Activated T-helper 9 cell treated with anti-CD3 and anti-CD28 coated beads, Interleukin-2, amount 50 U/mL, for 16 hours (primary cell): ENCODE results near the gene SMG6.

Source experiments
- DNase-seq: peaks from one replicate; pipeline ENCODE4 v3.0.0-alpha.2; 2020; ENCODE audit warnings: low read depth

Gene SMG6

DNA sequence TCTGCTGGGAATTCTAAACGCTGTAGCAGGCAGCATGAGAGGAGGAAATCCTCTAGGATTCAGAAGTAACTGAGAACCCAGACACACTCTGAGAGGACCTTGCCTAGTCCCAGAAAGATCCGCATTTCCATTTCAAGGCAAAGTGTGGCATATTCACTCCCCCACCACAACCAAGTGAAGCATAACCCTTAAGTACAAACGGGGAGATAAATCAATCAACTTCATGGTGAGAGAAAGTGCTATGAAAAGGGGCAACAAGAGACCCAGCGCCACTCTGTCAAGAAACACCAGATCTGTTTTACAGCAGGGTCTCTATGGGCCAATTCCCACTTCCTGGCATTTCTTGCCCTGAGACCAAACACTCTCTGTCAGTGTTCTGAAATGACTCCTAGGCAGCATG lies 68.3 kb downstream of the SMG6 start:
- no peak for DNase-seq

DNA sequence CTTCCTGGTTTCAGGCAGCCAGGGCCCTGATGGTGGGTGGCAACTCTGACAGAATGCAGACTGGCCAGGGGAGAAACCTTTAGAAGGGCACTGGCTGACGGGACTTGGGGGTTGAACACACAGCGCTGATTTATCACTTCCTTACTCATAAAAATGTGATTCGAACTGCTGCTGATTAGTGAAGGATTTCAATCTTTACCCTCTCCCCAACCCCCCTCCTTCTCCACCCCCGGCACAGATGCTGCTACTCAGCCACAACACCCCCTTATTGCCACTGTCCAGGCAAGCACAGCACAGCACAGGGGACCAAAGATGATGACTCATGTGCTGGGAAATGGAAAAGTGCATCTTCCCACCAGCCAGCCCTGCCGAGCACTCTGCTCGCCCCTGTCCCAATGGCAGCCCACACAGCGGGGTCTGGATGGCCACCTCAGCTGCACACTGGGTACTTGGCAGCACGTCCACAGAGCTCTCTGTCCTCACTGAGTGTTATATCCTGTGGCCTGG lies 70.1 kb downstream of the SMG6 start:
- DNase-seq: no peak

DNA sequence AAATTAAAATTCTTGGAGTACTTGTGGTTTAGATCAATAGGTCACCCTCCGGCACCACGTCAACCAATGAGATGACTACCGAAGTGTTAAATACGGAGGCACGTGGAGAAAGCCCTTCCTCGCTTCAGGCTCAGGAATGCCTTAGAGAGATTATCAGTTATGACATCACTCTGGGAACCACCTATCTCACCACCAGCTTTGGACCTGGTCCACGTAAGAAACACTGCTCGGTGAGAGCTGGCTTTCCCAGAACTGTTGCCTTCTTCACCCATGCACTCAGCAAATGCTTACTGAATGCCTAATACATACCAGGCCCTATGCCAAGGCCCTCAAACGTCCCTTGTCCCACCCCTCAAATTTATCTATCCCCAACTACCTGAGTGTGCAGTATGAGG lies 71.3 kb downstream of the SMG6 start:
- no peak for DNase-seq

DNA sequence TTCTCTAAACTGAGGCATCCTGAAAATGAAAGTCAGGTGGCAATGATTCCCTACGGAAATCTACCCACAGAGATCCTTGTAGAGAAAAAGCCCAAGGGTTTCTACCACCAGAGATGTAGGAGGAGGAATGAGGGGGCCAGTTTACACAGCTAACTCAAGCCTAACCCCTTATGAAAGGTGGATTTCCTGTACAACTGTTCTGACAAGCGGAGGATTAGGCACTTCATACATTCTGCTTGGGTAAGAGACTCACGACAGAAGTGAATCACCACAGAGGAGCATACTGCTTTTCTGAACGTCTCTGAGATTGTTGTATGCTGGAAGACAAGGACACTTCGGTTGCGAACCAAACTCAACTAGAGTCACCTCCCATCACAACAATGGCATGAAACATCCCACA lies 72.7 kb downstream of the SMG6 start:
- DNase-seq: no peak

DNA sequence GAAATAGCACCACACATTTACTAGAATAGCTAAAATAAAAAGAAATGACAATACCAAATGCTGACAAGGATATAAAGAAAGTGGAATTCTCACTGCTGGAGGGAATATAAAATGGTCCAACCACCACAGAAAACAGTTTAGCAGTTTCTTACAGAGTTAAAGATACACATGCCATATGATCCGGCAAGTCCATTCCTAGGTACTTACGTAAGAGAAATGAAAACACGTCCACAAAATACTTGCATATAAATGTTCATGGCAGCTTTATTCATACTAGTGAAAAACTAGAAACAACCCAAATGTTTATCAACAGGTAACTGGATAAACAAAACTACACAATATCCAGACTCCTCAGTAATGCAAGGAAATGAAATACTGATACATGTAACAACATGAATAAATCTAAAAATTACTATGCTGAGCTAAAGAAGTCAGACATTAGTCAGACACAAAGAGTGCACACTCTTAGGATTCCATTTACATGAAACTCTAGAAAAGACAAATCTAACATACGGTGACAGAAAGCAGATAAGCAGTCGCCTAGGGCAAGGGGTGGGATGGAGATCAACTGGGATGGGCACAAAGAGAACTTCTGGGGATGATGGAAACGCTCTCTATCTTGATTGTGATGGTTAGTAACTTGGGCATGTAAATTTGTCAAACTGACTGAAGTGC lies 76.4 kb downstream of the SMG6 start:
- no peak for DNase-seq

DNA sequence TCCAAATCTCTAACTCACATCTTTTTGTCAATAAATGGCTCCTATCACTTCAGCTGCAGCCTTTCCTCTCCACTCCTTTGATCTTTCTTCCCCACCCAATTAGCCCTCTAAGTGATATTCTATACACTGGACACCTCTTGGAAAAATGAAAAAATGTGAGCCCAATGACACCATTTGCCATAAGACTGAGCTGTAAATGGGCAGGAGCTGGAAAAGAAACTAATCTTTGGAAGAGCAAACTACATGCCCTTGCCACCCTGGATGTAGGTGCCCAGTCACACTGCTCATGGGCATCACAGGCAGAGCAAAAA lies 80.0 kb downstream of the SMG6 start:
- no peak for DNase-seq

DNA sequence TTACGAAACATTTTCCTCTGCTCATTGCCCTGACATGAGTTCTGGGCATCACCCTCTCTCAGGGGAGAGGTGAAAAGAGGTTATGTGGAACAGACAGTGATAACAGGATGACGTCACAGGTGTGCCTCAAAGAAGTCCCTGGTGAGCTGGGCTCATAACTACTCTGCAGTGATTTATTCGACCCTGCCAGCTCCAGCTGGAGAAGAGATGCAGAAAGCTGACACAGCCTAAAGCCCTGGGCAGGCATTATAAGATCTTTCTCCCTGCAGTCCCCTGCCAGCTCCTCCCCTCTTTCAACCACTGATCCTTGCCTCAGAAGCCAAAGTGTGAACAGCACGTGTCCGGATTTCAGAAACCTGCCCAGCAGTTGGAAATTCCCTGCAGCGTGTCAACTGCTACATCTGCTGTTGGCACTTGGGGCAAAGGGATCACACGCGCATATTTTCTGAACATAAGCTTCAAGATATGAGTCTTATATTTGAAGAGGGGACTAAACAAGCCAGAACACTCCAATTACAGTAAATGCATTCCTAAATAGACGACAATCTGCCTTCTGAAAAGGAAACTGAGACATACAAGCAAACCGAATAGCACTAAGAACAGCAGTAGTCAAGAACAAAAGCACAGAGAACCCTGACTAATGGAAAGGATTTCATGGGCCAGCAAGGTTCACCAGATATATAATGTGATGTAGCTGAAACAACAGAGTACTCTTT lies 80.5 kb downstream of the SMG6 start:
- DNase-seq: peak; percentile 51

- no peak for DNase-seq
Measured at GRCh38 chr17:2222301-2222700, 81.3 kb downstream of the SMG6 start.

DNA sequence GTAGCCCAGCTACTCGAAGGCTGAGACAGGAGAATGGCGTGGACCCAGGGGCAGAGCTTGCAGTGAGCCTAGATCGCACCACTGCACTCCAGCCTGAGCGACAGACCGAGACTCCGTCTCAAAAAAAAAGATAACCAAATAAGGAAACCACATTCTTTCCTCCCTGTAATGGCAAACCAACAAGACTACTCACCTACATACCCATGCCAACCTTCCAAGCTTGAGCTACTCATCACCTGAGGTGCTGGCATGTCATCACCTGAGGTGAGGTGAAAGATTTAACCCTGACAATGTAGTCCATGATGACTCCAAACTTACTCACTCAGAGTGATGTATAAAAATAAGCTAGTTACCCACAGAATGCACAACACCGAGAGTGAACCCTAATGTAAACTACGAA lies 85.2 kb downstream of the SMG6 start:
- DNase-seq: no peak

DNA sequence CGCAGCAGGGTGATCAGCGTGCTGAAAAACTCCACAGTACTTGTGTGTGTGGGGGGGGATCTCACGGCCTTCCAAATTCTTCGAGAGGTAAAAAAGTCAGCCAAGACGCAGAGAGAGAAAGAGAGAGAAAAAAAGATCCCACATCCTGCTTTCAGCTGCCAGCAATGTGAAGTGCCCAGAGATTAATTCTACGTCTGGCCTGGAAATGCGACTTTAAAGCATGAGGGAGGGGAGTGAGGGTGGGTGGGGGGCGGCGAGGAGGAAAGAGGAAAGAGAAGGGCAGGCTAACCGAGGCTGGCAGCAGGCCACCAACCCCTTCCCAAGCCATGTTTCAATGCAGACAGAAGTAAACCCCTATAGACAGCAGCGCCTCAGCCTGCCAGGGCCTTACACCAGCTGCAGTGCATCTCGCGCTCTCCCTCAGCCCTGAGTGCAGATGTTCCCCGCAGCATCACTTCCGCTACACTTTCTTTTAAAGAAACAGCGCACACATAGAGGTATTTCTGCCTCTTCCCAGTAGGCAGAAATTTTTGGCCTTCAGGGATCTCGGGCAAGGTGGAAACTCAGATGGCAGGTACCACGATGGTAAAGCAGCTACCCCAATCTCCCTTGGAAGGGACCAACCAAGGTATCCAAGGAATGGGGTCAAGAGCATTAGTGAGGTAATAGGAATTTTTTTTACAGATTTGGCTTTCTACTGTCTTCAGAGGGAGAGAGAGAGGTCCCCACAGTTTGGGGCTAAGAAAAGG lies 87.8 kb downstream of the SMG6 start:
- DNase-seq: peak; percentile 49

- no peak for DNase-seq
Measured at GRCh38 chr17:2214929-2215615, 88.5 kb downstream of the SMG6 start.

- no peak for DNase-seq
Measured at GRCh38 chr17:2214047-2214928, 89.3 kb downstream of the SMG6 start.

DNA sequence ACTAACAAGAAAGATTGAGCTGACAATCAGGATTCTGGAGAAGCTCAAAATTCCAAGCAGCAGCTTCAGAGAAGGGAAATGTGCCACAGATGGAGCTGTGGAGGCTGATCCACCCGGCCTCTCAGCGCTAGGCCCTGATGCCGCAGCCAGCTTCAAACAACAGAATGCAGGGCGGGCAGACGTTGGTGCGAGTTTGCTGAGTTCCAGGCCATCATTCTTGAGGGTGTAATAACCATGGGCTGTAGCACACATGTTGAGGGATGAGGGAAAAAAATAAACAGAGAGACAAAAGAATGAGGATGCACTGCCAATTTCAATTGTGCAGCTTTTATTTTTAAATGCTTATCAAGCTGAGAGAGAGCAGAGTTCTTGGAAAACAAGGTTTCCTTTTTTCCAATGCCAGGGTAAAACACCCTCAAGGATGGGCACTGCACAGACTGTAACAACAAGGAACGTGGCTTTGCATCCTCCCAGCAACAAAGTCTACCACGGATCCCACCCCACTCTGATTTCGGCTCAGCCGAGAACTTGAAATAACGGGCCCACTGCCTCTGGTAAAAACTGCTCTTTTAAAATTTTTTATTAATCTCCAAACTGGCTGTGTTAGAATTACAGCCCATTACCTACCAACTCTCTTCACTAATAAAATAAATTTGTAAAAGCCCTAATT lies 90.2 kb downstream of the SMG6 start:
- DNase-seq: no peak

GRCh38 chr17:2212400-2212981 lies 91.1 kb downstream of the SMG6 start:
- no peak for DNase-seq

DNA sequence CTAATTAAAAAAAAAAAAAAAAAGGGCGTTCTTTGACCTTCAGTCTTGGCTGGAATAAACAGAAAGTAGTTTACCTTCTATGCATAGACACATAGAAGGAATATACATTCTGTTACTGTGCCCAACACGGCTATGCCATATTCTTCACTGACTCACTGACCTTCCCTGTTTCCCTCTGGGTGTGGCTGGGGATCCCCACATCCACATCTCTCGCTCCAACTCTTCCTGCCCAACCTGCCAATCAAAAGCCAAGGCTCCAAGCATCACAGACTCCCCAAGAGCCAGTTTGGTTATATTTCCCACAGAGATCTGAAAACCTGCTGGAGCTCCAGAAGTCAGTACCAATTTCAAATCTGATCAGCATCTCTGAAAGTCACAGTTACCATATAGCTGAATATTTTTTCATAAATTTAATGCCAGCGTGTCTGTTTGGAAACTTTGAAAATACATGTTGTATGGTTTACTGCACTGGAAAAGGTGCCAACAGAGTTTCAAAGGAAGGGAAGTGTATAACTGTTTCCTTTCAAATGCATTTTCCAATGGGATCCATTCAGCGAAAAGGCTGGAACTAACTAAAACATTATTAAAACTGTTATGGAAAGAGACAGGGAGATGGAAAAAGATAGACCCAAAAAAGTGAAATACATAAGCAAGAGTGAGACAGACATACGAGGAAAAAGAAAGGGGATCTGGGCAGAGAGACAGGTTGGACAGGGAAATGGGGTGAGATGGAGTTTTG lies 91.8 kb downstream of the SMG6 start:
- DNase-seq: no peak

DNA sequence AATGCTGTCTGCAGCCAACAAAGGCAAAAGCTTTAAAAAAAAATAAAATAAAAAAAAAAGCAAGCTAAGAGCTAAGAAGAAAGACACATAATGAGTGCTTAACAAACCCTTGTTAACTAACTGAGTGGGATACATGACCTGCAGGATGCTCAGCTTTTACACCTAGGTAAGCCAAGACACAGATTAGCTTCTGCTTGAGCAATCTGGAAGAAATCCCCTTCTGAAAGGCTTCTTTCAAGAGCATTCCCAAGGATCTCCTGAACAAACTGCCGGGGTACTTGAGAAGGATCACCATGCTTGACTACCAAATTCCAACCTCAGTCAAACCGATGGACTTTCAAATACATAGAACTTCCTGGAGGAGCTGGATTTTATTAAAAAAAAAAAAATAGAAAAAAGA lies 92.9 kb downstream of the SMG6 start:
- no peak for DNase-seq

DNA sequence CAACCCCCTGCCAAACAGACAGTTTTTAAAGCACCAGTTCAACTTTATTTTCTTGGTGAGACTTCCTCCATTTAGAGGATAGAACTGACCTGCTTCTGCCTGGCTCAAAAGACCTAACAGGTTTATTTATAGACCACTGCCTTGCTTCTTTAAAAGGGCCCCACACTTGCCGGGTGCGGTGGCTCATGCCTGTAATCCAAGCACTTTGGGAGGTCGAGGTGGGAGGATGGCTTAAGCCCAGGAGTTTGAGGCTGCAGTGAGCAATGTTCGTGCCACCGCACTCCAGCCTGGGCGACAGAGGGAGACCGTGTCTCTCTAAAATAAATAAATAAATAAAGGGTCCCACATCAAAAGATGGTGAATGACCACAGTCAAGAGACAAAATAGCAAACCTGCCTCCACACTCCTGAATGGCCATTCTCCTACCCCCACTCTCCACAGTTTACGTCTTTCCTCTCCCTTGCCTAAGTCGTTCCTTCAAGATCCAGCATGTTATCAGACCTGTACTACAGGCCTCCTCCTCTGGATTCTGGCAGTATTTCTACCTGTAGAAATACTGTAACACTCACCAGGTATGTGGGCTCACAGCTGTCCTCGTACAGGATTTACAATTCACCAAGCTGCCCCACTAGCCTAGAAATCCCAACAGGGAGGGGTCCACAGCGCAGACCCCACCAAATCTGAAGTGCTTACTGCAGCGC lies 95.6 kb downstream of the SMG6 start:
- DNase-seq: no peak

GRCh38 chr17:2204393-2204792 lies 99.2 kb downstream of the SMG6 start:
- DNase-seq: no peak

GRCh38 chr17:2203818-2204217 lies 99.8 kb downstream of the SMG6 start:
- DNase-seq: no peak
